GM21619 (cell line): ENCODE data around the gene TPBGL.
"Not testable (repeated sequence)": the region's sequence is repeated elsewhere in the genome, so short reads cannot be mapped to it uniquely, and the experiment has no call there.

ENCODE experiments used
- ATAC-seq: cut with Tn5 transposase; IDR thresholded peaks from one replicate; pipeline ENCODE4 v1.9.1; 2021; ENCODE audit not compliant: unreplicated experiment

The TPBGL gene

GRCh38 chr11:75271730-75272129, 31.2 kb downstream of the TPBGL start:
- ATAC-seq: no peak

- ATAC-seq: no peak
Measured at GRCh38 chr11:75272391-75272790, 31.8 kb downstream of the TPBGL start.

- ATAC-seq: no peak
Measured at GRCh38 chr11:75272821-75273301, 32.3 kb downstream of the TPBGL start.

GRCh38 chr11:75273411-75274391, 33.1 kb downstream of the TPBGL start:
- no peak for ATAC-seq

GRCh38 chr11:75274716-75275115, 34.1 kb downstream of the TPBGL start:
- ATAC-seq: not testable (repeated sequence)

- ATAC-seq: no peak
Measured at GRCh38 chr11:75275581-75275980, 35.0 kb downstream of the TPBGL start.

GRCh38 chr11:75276186-75276585, 35.6 kb downstream of the TPBGL start:
- no peak for ATAC-seq

GRCh38 chr11:75276686-75277085, 36.1 kb downstream of the TPBGL start:
- ATAC-seq: no peak

- no peak for ATAC-seq
Measured at GRCh38 chr11:75277211-75277805, 36.7 kb downstream of the TPBGL start.

GRCh38 chr11:75277991-75278790, 37.6 kb downstream of the TPBGL start:
- no peak for ATAC-seq

- no peak for ATAC-seq
Measured at GRCh38 chr11:75279273-75279672, 38.7 kb downstream of the TPBGL start.

- ATAC-seq: no peak
Measured at GRCh38 chr11:75280227-75280701, 39.7 kb downstream of the TPBGL start.

GRCh38 chr11:75280770-75281468, 40.3 kb downstream of the TPBGL start:
- no peak for ATAC-seq

GRCh38 chr11:75281469-75282095, 41.0 kb downstream of the TPBGL start:
- ATAC-seq: no peak

GRCh38 chr11:75283391-75283931, 42.9 kb downstream of the TPBGL start:
- no peak for ATAC-seq

GRCh38 chr11:75285776-75286360, 45.3 kb downstream of the TPBGL start:
- ATAC-seq: no peak

- no peak for ATAC-seq
Measured at GRCh38 chr11:75286826-75287465, 46.4 kb downstream of the TPBGL start.

GRCh38 chr11:75287579-75287978, 47.0 kb downstream of the TPBGL start:
- no peak for ATAC-seq

GRCh38 chr11:75289511-75289760, 48.9 kb downstream of the TPBGL start:
- no peak for ATAC-seq
